ENCODE data around the gene KYAT1. TPM values are rescaled to one million over a fixed set of nuclear protein-coding genes. Genes with fewer than 3 reads are reported as not detected.

Gene KYAT1
- polyA plus RNA-seq, 2 of the 4 experiments (the other 2 are of a cell fraction), result 8.4 to 10.0 TPM

DNA sequence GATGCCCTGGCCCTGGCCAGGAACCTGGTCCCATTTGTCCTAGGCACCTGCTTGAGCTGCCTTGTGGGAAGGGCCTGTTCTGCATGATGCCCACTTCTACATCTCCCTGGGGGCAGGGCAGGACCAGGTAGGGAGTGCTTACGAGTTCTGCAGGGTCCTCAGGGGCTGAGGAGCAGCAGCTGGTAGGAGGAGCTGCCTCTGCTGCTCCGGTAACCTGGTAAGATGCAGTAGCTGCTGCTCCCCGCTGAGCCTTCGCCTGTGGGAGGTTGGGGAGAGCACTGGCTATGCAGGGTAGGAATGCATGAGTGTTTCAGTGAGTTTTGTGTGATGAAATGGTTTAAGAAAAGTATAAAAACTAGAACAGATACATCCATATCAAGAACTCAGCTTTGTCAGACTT lies 13.8 kb upstream of the KYAT1 start (continued):
- TF ChIP-seq SREBF2 (IDR thresholded peaks at IDR 0.05), result no peak
- TF ChIP-seq POLR2AphosphoS2 (conservative IDR thresholded peaks at IDR 0.05; ENCODE audit: low read length), result no peak

DNA sequence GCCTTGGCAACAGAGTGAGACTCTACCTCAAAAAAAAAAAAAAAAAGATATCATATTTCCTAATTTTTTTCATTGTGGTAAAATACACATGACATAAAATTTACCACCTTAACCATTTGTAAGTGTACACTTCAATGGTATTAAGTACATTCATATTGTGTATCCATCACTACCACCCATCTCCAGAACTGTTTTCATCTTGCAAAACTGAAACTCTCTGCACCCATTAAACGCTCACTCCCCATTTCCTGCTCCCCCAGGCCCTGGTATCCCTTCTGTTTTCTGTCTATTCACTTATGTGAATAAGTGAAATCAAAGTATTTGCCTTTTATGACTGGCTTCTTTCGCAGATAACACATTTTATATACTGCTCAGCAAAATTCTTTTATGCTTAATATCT lies 13.0 kb upstream of the KYAT1 start:
- ATAC-seq (no peak), DNase-seq (ENCODE audit: low read depth in 1 of 2, low spot score in 1 of 2) (no peak), FAIRE-seq (no peak)
- Histone ChIP-seq H3K4me2 (no peak overlapping the region), H3K4me1 (peaks cover 39% of the 10 kb centered on the region), H3K4me3 (no peak overlapping the region), H3K27ac (no peak overlapping the region), H3K9me3 (no peaks in the 10 kb centered on the region)
- CTCF ChIA-PET, result interaction anchor here (0.6 to 1.1 kb wide), 3 partner anchors 26 to 600 kb away, joined by 3 to 4 read pairs (median 4); no protein-coding TSS in a partner anchor
- POLR2A ChIA-PET, result no interaction called here
- TF ChIP-seq ZC3H11A (IDR thresholded peaks at IDR 0.05) (no peak), MYC (IDR thresholded peaks at IDR 0.05; ENCODE audit: borderline replicate concordance, low read length) (no peak), NR3C1 (IDR thresholded peaks at IDR 0.05) (no peak), RCOR1 (IDR thresholded peaks at IDR 0.05; ENCODE audit: low read depth, low read length) (no peak), CBX8 (IDR thresholded peaks at IDR 0.05) (no peak), JUN (IDR thresholded peaks at IDR 0.05) (no peak), HOXA7 (CRISPR knock-in tag; IDR thresholded peaks at IDR 0.05) (no peak), BHLHE40 (IDR thresholded peaks at IDR 0.05; ENCODE audit: low read depth, low read length) (no peak), FOSB (CRISPR knock-in tag; IDR thresholded peaks at IDR 0.05) (no peak), SMC3 (IDR thresholded peaks at IDR 0.05) (no peak), KDM1A (IDR thresholded peaks at IDR 0.05; ENCODE audit: low read depth) (no peak), HDAC2 (IDR thresholded peaks at IDR 0.05) (no peak), JUNB (IDR thresholded peaks at IDR 0.05) (no peak), EHMT2 (IDR thresholded peaks at IDR 0.05; ENCODE audit: low read depth) (no peak), RAD21 (conservative IDR thresholded peaks at IDR 0.05 in 1 of 2, IDR thresholded peaks at IDR 0.05 in 1 of 2) (no peak)
- TF ChIP-seq, protein P1, sequence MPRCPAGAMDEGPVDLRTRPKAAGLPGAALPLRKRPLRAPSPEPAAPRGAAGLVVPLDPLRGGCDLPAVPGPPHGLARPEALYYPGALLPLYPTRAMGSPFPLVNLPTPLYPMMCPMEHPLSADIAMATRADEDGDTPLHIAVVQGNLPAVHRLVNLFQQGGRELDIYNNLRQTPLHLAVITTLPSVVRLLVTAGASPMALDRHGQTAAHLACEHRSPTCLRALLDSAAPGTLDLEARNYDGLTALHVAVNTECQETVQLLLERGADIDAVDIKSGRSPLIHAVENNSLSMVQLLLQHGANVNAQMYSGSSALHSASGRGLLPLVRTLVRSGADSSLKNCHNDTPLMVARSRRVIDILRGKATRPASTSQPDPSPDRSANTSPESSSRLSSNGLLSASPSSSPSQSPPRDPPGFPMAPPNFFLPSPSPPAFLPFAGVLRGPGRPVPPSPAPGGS (IDR thresholded peaks at IDR 0.05), result no peak
- TF ChIP-seq, protein P2, sequence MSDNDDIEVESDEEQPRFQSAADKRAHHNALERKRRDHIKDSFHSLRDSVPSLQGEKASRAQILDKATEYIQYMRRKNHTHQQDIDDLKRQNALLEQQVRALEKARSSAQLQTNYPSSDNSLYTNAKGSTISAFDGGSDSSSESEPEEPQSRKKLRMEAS (IDR thresholded peaks at IDR 0.05), result no peak
- 88% methylated on average over 2 of the region's 2 CpGs for WGBS (ENCODE audit: missing lambda C conversion rate)

GRCh38 chr9:128893354-128893753 lies 11.6 kb upstream of the KYAT1 start:
- no peak for TF ChIP-seq PHF8 (IDR thresholded peaks at IDR 0.05; ENCODE audit: borderline replicate concordance, low read depth)
- no peak for TF ChIP-seq FOXS1 (CRISPR knock-in tag; IDR thresholded peaks at IDR 0.05)
- no peak for TF ChIP-seq HOXB5 (CRISPR knock-in tag; IDR thresholded peaks at IDR 0.05)
- TF ChIP-seq RNF2 (IDR thresholded peaks at IDR 0.05; ENCODE audit: borderline replicate concordance, low read depth), result no peak
- TF ChIP-seq CBX2 (IDR thresholded peaks at IDR 0.05; ENCODE audit: borderline replicate concordance, low read depth), result no peak
- no peak for TF ChIP-seq RCOR1 (IDR thresholded peaks at IDR 0.05; ENCODE audit: low read depth, low read length)
- TF ChIP-seq HOXB13 (CRISPR knock-in tag; IDR thresholded peaks at IDR 0.05; ENCODE audit: low read depth), result no peak
- no peak for TF ChIP-seq GATA3 (IDR thresholded peaks at IDR 0.05; ENCODE audit: borderline replicate concordance)
- no peak for TF ChIP-seq JUNB (IDR thresholded peaks at IDR 0.05)
- no peak for TF ChIP-seq RAD21 (conservative IDR thresholded peaks at IDR 0.05 in 1 of 2, IDR thresholded peaks at IDR 0.05 in 1 of 2)
- TF ChIP-seq ZNF302 (CRISPR knock-in tag; IDR thresholded peaks at IDR 0.05), result no peak
- TF ChIP-seq MAFK (IDR thresholded peaks at IDR 0.05; ENCODE audit: partially characterized antibody), result no peak
- TF ChIP-seq SMC3 (IDR thresholded peaks at IDR 0.05), result no peak
- no peak for DNase-seq (ENCODE audit: low read depth in 1 of 2, low spot score in 1 of 2)
- ATAC-seq, result no peak
- FAIRE-seq, result no peak
- Histone ChIP-seq H3K9me3 (no peaks in the 10 kb centered on the region), H3K4me1 (peaks cover 29% of the 10 kb centered on the region), H3K4me3 (no peak overlapping the region), H3K27ac (peak overlapping the region; percentile 89 to 95), H3K4me2 (peak overlapping the region; percentile 71; the same call in 2 of the 3 replicates)
- ChIA-PET CTCF (interaction anchor here (1.2 to 2.0 kb wide), 3 partner anchors 14 to 42 kb away, joined by 4 to 8 read pairs (median 4); no protein-coding TSS in a partner anchor), POLR2A (no interaction called here)
- WGBS (ENCODE audit: missing lambda C conversion rate), result 95% methylated on average over 8 of the region's 8 CpGs
